Heart left ventricle (tissue), 16 donors: ENCODE data around the gene MOAP1. TPM values are rescaled to one million over a fixed set of nuclear protein-coding genes. Genes with fewer than 3 reads are reported as not detected.
A peak's percentile ranks its signal among the peaks of the same experiment; 100 is the strongest.
"Not testable (repeated sequence)": the region's sequence is repeated elsewhere in the genome, so short reads cannot be mapped to it uniquely, and the experiment has no call there.

ENCODE experiments used
- ATAC-seq, 4 donors: fragments of 200-7000 bp; cut with Tn5 transposase; one replicate each; pipeline ENCODE4 v1.9.1; 2020 to 2022; ENCODE audit warnings: moderate library complexity in 4 of 4, mild to moderate bottlenecking in 3 of 4, moderate number of reproducible peaks in 1 of 4
- DNase-seq, 5 donors: peaks; one replicate each; pipeline ENCODE4 v3.0.0-alpha.2; 2020
- H3K27ac ChIP-seq, 12 donors: fragments of 200-600 bp; sonication (generic) in 4 of 12; one replicate each; pipeline versions ENCODE4 v1.5.0 to v1.8.0; 2016 to 2022; ENCODE audit warnings: mild to moderate bottlenecking in 2 of 12
- H3K27me3 ChIP-seq, 9 donors: fragments of 200-600 bp; sonication (generic) in 2 of 9; one replicate each; pipeline versions ENCODE4 v1.5.1 to v1.8.0; 2016 to 2022; ENCODE audit warnings: mild to moderate bottlenecking in 3 of 9
- H3K36me3 ChIP-seq, 9 donors: fragments of 200-600 bp; sonication (generic) in 2 of 9; one replicate each; pipeline versions ENCODE4 v1.5.0 to v1.8.0; 2018 to 2022; ENCODE audit warnings: mild to moderate bottlenecking in 2 of 9
- H3K4me1 ChIP-seq, 12 donors: fragments of 200-600 bp; sonication (generic) in 4 of 12; one replicate each; pipeline versions ENCODE4 v1.5.0 to v1.8.0; 2016 to 2022; ENCODE audit warnings: mild to moderate bottlenecking in 3 of 12
- H3K4me3 ChIP-seq, 12 donors: fragments of 200-600 bp; sonication (generic) in 4 of 12; one replicate each; pipeline versions ENCODE4 v1.5.0 to v1.8.0; 2017 to 2022; ENCODE audit warnings: mild to moderate bottlenecking in 9 of 12, moderate library complexity in 4 of 12
- H3K9me3 ChIP-seq, 12 donors: fragments of 200-600 bp; sonication (generic) in 4 of 12; one replicate each; pipeline versions ENCODE4 v1.5.0 to v1.8.0; 2016 to 2022; ENCODE audit warnings: mild to moderate bottlenecking in 1 of 12
- CTCF ChIP-seq, 12 donors: fragments of 200-600 bp; sonication (generic) in 4 of 12; IDR thresholded peaks; one replicate each; pipeline versions ENCODE4 v1.5.0 to v1.8.0; 2018 to 2022; ENCODE audit warnings: antibody characterized with exemption in 12 of 12, mild to moderate bottlenecking in 5 of 12
- POLR2A ChIP-seq, 2 donors: fragments of 450-650 bp; IDR thresholded peaks; one replicate each; pipeline ENCODE4 v1.6.1; 2017; ENCODE audit warnings: antibody characterized with exemption in 2 of 2, mild to moderate bottlenecking in 2 of 2, moderate library complexity in 2 of 2
- WGBS, 4 donors: extraction: QIAGEN DNeasy Blood & Tissue Kit in 2 of 4; methylation state at CpG; one replicate each; pipeline versions ENCODE4 v1.1.5 to v1.1.7; 2013 to 2018; 5-methylcytosine and 5-hydroxymethylcytosine counted together
- intact Hi-C, 10 donors: fragments of 100-400 bp; cut with DNase I; formaldehyde crosslinking; loops; one replicate each; pipeline versions ENCODE4 v1.11.1 to v1.14.2; 2022
- polyA plus RNA-seq, 2 donors: library from polyadenylated mRNA; stranded (reverse); fragments of 200-250 nt; gene quantifications; one replicate each; pipeline ENCODE4 v1.2.3, GENCODE V29; 2013
- total RNA-seq, 9 donors: library from RNA; depleted of rRNA in 2 of 9; stranded (reverse); fragments of >200 nt in 2 of 9; fragmentation: NEBNext Ultra II Directional in 3 of 9; extraction: Animal tissue kit (Norgen Biotek cat#: 25700) in 3 of 9; gene quantifications; one replicate each; pipeline versions ENCODE4 v1.1.0 to v1.2.4, GENCODE V29; 2016 to 2023
- donor health status: ischemic (EF 13 %, LVEDD 7.1; RV severe dilation, severe dysfunction).
- donor health status: healthy with polysubstance abuse.
- donor health status: DM: no; HTN: yes; CAD: no.
- donor health status: DM: no; HTN: no; CAD: no.
- donor health status: ischemic (EF 25% LVEDD 6.9; RV normal size, moderate dysfunction).
- donor health status: ischemic (EF 25% LVEDD 5.7; RV mildly dilated, moderate dysfunction).
- donor health status: healthy.
- donor health status: DM: yes; HTN: yes; CAD: no.
- donor health status: ischemic (EF 35%, LVEDD 5.7; RV mildly dilated, moderate dysfunction).
- donor health status: nonischemic (EF 11% LVEDD 7.7; RV severe dilation, severe dysfunction).
- donor health status: DM: yes; HTN: yes; CAD: no.
- donor health status: PGD.
- donor health status: ischemic (EF 29% LVEDD 5.4; RV normal size, mild dysfunction).
- donor health status: nonischemic (EF 23%, LVEDD 6.1; RV moderate dilation, normal function).

MOAP1 gene
- total and polyA plus RNA-seq, 11 donors, result 26.6 to 87.0 (median 54.9) TPM

GRCh38 chr14:93186466-93186865, 1.8 kb upstream of the MOAP1 start:
- H3K27me3 ChIP-seq, result no peaks in the 10 kb centered on the region
- WGBS, 4 donors, result 76 to 80% (median 79%) methylated on average over 6 of the region's 6 CpGs
- H3K4me3 ChIP-seq, result peak overlapping the region in 2 of 12 donors; percentile 86 to 98
- DNase-seq, result no peak
- H3K9me3 ChIP-seq, result no peaks in the 10 kb centered on the region
- H3K36me3 ChIP-seq, result peaks cover 0 to 58% (median 44%) of the 10 kb centered on the region in 9 donors
- TF ChIP-seq POLR2A (IDR thresholded peaks at IDR 0.05) (no peak), CTCF (IDR thresholded peaks at IDR 0.05) (no peak)
- peak overlapping the region in 4 of 12 donors; percentile 66 to 97 (median 94) for H3K27ac ChIP-seq
- intact Hi-C loops, result no loop called here
- peaks cover 0 to 37% (median 23%) of the 10 kb centered on the region in 12 donors for H3K4me1 ChIP-seq
- ATAC-seq, result no peak

GRCh38 chr14:93185349-93185720, 638 bp upstream of the MOAP1 start:
- peak in 1 of 4 donors; percentile 2 for ATAC-seq
- Histone ChIP-seq H3K4me1 (peaks cover 0 to 37% (median 23%) of the 10 kb centered on the region in 12 donors), H3K27ac (peak overlapping the region; percentile 76 to 98 (median 96)), H3K9me3 (no peaks in the 10 kb centered on the region), H3K4me3 (peak overlapping the region; percentile 68 to 100 (median 96)), H3K36me3 (peaks cover 0 to 52% (median 42%) of the 10 kb centered on the region in 9 donors), H3K27me3 (no peaks in the 10 kb centered on the region)
- TF ChIP-seq CTCF (IDR thresholded peaks at IDR 0.05) (no peak), POLR2A (IDR thresholded peaks at IDR 0.05) (no peak)
- WGBS, 4 donors, result 1 to 2% (median 1%) methylated on average over 9 to 10 of the region's 10 CpGs
- DNase-seq, result no peak
- intact Hi-C loops, result loop anchor here in 3 of 10 donors (2.0 kb wide), 1 partner anchor 21 kb away; the partner anchor contains the start of genes GON7 (in 3 of the 3) and UBR7 (in 3 of the 3)

GRCh38 chr14:93183596-93184317, 940 bp downstream of the MOAP1 start:
- H3K36me3 ChIP-seq, result peaks cover 0 to 45% (median 36%) of the 10 kb centered on the region in 9 donors
- DNase-seq (no peak), ATAC-seq (no peak)
- H3K9me3 ChIP-seq, result no peaks in the 10 kb centered on the region
- H3K27ac ChIP-seq, result peak overlapping the region; percentile 76 to 98 (median 96)
- 30 to 46% (median 37%) methylated on average over 17 of the region's 17 CpGs for WGBS, 4 donors
- TF ChIP-seq CTCF (IDR thresholded peaks at IDR 0.05) (no peak), POLR2A (IDR thresholded peaks at IDR 0.05) (no peak)
- H3K4me3 ChIP-seq, result peak overlapping the region; percentile 68 to 100 (median 96)
- peaks cover 0 to 37% (median 23%) of the 10 kb centered on the region in 12 donors for H3K4me1 ChIP-seq
- H3K27me3 ChIP-seq, result no peaks in the 10 kb centered on the region
- intact Hi-C loops, result loop anchor here in 5 of 10 donors (1.0 to 5.0 kb wide), 3 partner anchors 23 to 66 kb away; partner anchors contain the start of genes GON7 (in 5 of the 5), UBR7 (in 5 of the 5) and ITPK1 (in 1 of the 5)

GRCh38 chr14:93175492-93175891, 9.2 kb downstream of the MOAP1 start:
- peaks cover 0 to 2% (median 0%) of the 10 kb centered on the region in 12 donors for H3K4me1 ChIP-seq
- H3K36me3 ChIP-seq, result no peaks in the 10 kb centered on the region
- intact Hi-C loops, result loop anchor here in 1 of 10 donors (5.0 kb wide), 1 partner anchor 293 kb away; no protein-coding TSS in a partner anchor
- no peak overlapping the region for H3K27ac ChIP-seq
- no peak overlapping the region for H3K4me3 ChIP-seq
- TF ChIP-seq CTCF (IDR thresholded peaks at IDR 0.05), result no peak
- TF ChIP-seq POLR2A (IDR thresholded peaks at IDR 0.05), result no peak
- DNase-seq, result no peak
- no peaks in the 10 kb centered on the region for H3K9me3 ChIP-seq
- ATAC-seq, result no peak
- WGBS, 4 donors, result 80 to 91% (median 83%) methylated on average over 6 of the region's 6 CpGs
- peaks cover 0 to 11% (median 0%) of the 10 kb centered on the region in 9 donors for H3K27me3 ChIP-seq

GRCh38 chr14:93174731-93175130, 10.0 kb downstream of the MOAP1 start:
- H3K27ac ChIP-seq, H3K36me3 ChIP-seq, DNase-seq, H3K4me3 ChIP-seq, ATAC-seq, H3K4me1 ChIP-seq, H3K9me3 ChIP-seq: not testable (repeated sequence)
- WGBS, 4 donors, result 77 to 84% (median 80%) methylated on average over 5 of the region's 5 CpGs
- intact Hi-C loops, result loop anchor here in 1 of 10 donors (5.0 kb wide), 1 partner anchor 292 kb away; no protein-coding TSS in a partner anchor
- H3K27me3 ChIP-seq, result peaks cover 0 to 11% (median 0%) of the 10 kb centered on the region in 9 donors
